ENCODE data around the gene ST7.

The ST7 gene

GRCh38 chr7:117134889-117135552, 181.7 kb downstream of the ST7 start:
- no peak for DNase-seq

- no peak for DNase-seq
Measured at GRCh38 chr7:117135553-117135891, 182.2 kb downstream of the ST7 start.

- DNase-seq: no peak
Measured at GRCh38 chr7:117137868-117138267, 184.6 kb downstream of the ST7 start.

GRCh38 chr7:117138495-117138894, 185.2 kb downstream of the ST7 start:
- no peak for DNase-seq

- no peak for DNase-seq
Measured at GRCh38 chr7:117138981-117139380, 185.7 kb downstream of the ST7 start.

- DNase-seq: no peak
Measured at GRCh38 chr7:117139397-117139984, 186.2 kb downstream of the ST7 start.

- DNase-seq: no peak
Measured at GRCh38 chr7:117140921-117141320, 187.6 kb downstream of the ST7 start.

- no peak for DNase-seq
Measured at GRCh38 chr7:117143066-117143465, 189.8 kb downstream of the ST7 start.

GRCh38 chr7:117143580-117143979, 190.3 kb downstream of the ST7 start:
- no peak for DNase-seq

GRCh38 chr7:117145333-117145732, 192.0 kb downstream of the ST7 start:
- no peak for DNase-seq

- no peak for DNase-seq
Measured at GRCh38 chr7:117146059-117146458, 192.8 kb downstream of the ST7 start.

GRCh38 chr7:117146511-117146910, 193.2 kb downstream of the ST7 start:
- DNase-seq: no peak

- no peak for DNase-seq
Measured at GRCh38 chr7:117148971-117149370, 195.7 kb downstream of the ST7 start.

- DNase-seq: no peak
Measured at GRCh38 chr7:117149692-117150091, 196.4 kb downstream of the ST7 start.

- DNase-seq: peak; percentile 64
Measured at GRCh38 chr7:117152213-117153007, 199.1 kb downstream of the ST7 start.

GRCh38 chr7:117153016-117153545, 199.8 kb downstream of the ST7 start:
- no peak for DNase-seq

GRCh38 chr7:117154721-117155120, 201.4 kb downstream of the ST7 start:
- no peak for DNase-seq

GRCh38 chr7:117155694-117156093, 202.4 kb downstream of the ST7 start:
- no peak for DNase-seq

- DNase-seq: no peak
Measured at GRCh38 chr7:117157241-117158209, 204.2 kb downstream of the ST7 start.

- DNase-seq: no peak
Measured at GRCh38 chr7:117158941-117159697, 205.8 kb downstream of the ST7 start.

- DNase-seq: no peak
Measured at GRCh38 chr7:117163101-117163500, 209.8 kb downstream of the ST7 start.

GRCh38 chr7:117164620-117165019, 211.3 kb downstream of the ST7 start:
- no peak for DNase-seq

Measured in DMS79 treated with DMSO at 0.1 percent for 48 hours (cell line).